ENCODE data around the gene FBXL7. TPM values are rescaled to one million over a fixed set of nuclear protein-coding genes. Genes with fewer than 3 reads are reported as not detected.

FBXL7 gene
- total RNA-seq, 2 experiments from 2014 or later, result not detected

DNA sequence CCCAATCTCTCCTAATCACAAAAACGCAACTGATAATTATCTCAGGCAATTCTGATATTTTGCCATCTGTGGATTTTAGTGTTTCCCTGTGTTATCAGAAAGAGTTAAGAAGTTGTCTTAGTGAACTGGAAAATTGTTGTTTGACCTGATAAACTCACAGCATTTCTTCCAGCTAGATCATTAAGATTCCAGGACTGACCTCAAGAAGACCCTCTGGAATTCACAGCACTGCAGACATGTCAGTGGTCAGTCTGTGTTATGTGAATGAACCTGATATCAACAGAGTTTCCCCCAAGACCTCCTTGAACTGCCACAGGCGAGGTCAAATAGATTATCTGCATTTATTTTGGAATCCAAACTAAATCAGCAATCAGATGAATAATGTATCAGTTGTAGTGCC, 174.7 kb downstream of the FBXL7 start:
- Mint-ChIP-seq H3K9me3 (no peaks in the 10 kb centered on the region), H3K4me1 (ENCODE audit: low read depth) (no peaks in the 10 kb centered on the region), H3K36me3 (ENCODE audit: low read depth) (no peaks in the 10 kb centered on the region), H3K27ac (no peak overlapping the region), H3K27me3 (ENCODE audit: low read depth) (no peaks in the 10 kb centered on the region), H3K4me3 (no peak overlapping the region)
- CTCF ChIA-PET, result no interaction called here
- intact Hi-C loops (cut with micrococcal nuclease), result no loop called here
- DNase-seq, result no peak

DNA sequence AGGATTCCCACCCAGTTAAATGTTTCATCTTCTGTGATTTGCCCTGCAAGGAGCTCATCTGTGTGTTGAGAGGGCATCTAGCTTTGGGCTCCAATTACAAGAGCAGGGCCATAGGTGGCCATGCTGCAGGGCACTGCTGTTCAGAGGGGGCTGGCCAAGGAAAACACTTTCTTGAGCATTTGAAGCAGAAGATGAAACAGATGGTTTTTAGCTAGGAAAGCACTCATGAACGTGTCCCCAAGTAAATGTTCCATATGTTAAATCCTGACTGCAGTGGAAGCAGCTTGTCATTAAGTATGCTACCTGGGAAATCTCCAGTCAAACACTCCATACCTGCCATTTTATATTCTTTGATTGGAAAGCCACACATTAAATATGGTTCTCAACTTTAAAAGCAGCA, 176.6 kb downstream of the FBXL7 start:
- intact Hi-C loops (cut with micrococcal nuclease), result no loop called here
- Mint-ChIP-seq H3K27me3 (ENCODE audit: low read depth) (no peaks in the 10 kb centered on the region), H3K4me3 (no peak overlapping the region), H3K27ac (no peak overlapping the region), H3K36me3 (ENCODE audit: low read depth) (no peaks in the 10 kb centered on the region), H3K4me1 (ENCODE audit: low read depth) (no peaks in the 10 kb centered on the region), H3K9me3 (no peaks in the 10 kb centered on the region)
- CTCF ChIA-PET, result no interaction called here
- DNase-seq, result no peak

DNA sequence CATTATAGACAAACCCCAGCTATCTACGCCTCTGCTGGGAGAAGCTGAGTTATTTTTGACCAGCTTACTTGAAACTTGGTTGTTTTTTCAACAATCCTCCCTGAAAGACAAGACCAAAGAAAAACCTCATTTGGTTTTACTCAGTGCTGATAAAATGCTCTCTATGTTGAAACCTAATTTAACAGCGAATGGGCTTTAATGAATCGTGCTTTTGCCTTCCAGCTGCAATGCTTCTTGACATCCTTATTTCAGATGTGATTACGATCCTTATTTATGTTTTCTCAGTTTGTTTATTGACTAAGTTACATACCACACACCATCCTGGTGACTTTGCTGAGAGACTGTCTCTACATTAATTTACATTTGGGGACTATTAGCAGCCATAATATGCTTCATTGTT, 179.2 kb downstream of the FBXL7 start:
- CTCF ChIA-PET, result no interaction called here
- intact Hi-C loops (cut with micrococcal nuclease), result no loop called here
- H3K27ac Mint-ChIP-seq, result no peak overlapping the region

DNA sequence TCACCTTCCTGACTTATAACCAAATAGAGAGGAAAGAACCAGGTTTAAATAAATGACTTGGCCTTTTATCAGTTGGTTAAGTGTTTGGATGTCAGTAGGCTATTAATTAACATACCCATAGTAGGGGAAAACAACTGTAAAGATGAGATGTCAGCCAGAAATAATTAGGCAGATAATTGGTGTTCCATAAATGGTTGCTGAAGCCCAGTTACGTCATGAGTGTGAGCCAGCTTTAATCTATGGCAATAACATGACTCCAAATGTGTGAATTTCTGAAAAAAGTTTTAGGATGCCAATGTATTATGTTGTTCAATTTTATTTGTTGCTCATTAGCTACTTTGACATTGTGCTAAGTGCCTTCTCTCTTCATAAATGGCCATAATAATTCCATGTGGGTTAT, 180.5 kb downstream of the FBXL7 start:
- Mint-ChIP-seq H3K36me3 (ENCODE audit: low read depth) (no peaks in the 10 kb centered on the region), H3K4me1 (ENCODE audit: low read depth) (no peaks in the 10 kb centered on the region), H3K9me3 (no peaks in the 10 kb centered on the region), H3K27ac (no peak overlapping the region), H3K27me3 (ENCODE audit: low read depth) (no peaks in the 10 kb centered on the region), H3K4me3 (no peak overlapping the region)
- intact Hi-C loops (cut with micrococcal nuclease), result no loop called here
- CTCF ChIA-PET, result interaction anchor here (0.6 kb wide), 1 partner anchor 86 kb away, joined by 3 read pairs; no protein-coding TSS in a partner anchor
- DNase-seq, result no peak

More for the DNA sequence above, 179.2 kb downstream of the FBXL7 start:
- no peak overlapping the region for H3K4me3 Mint-ChIP-seq
- DNase-seq, result no peak
- no peaks in the 10 kb centered on the region for H3K36me3 Mint-ChIP-seq (ENCODE audit: low read depth)
- H3K27me3 Mint-ChIP-seq (ENCODE audit: low read depth), result no peaks in the 10 kb centered on the region
- no peaks in the 10 kb centered on the region for H3K4me1 Mint-ChIP-seq (ENCODE audit: low read depth)
- H3K9me3 Mint-ChIP-seq, result no peaks in the 10 kb centered on the region

DNA sequence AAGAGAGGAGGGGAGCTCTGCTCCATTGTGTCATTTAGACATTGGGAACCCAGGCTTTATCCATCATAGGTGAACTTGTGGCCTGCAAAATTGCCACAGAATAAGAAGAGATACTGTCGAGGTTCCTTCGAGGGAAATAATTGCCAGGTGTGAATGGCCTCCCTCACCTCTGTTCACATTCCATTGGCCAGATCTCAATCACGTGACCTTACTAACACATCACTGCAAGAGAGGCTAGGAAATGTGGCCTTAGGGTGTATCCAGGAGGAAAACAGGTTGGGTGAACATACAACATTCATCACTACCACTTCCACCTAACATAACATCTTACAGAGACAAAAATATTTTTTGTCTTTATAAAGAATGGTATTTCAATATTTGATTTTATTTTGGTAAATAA, 182.1 kb downstream of the FBXL7 start:
- H3K36me3 Mint-ChIP-seq (ENCODE audit: low read depth), result no peaks in the 10 kb centered on the region
- intact Hi-C loops (cut with micrococcal nuclease), result no loop called here
- H3K4me1 Mint-ChIP-seq (ENCODE audit: low read depth), result no peaks in the 10 kb centered on the region
- no peak overlapping the region for H3K4me3 Mint-ChIP-seq
- H3K27ac Mint-ChIP-seq, result no peak overlapping the region
- CTCF ChIA-PET, result no interaction called here
- no peak for DNase-seq
- H3K9me3 Mint-ChIP-seq, result no peaks in the 10 kb centered on the region
- H3K27me3 Mint-ChIP-seq (ENCODE audit: low read depth), result no peaks in the 10 kb centered on the region

DNA sequence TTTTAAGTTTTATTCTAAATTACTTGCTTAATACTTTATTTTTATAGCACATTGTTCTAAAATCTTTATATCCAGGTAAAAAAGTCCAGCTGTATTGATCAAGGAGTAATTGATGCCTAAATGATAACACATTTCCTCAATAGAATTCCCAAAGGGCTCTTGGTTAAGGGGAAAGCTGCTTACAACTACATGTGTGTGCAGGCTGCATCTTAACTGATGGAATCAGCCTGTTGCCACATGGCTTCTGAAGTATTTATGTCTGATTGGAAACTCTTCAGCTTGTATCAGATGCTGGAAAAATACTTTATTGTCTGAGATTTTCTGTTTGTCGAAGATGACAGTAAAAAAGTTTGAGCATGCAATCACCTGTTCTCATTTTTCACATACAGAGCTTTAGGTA, 182.6 kb downstream of the FBXL7 start:
- no peaks in the 10 kb centered on the region for H3K27me3 Mint-ChIP-seq (ENCODE audit: low read depth)
- H3K4me3 Mint-ChIP-seq, result no peak overlapping the region
- no peak for DNase-seq
- intact Hi-C loops (cut with micrococcal nuclease), result no loop called here
- no peaks in the 10 kb centered on the region for H3K9me3 Mint-ChIP-seq
- no peaks in the 10 kb centered on the region for H3K36me3 Mint-ChIP-seq (ENCODE audit: low read depth)
- H3K27ac Mint-ChIP-seq, result no peak overlapping the region
- CTCF ChIA-PET, result no interaction called here
- H3K4me1 Mint-ChIP-seq (ENCODE audit: low read depth), result no peaks in the 10 kb centered on the region

DNA sequence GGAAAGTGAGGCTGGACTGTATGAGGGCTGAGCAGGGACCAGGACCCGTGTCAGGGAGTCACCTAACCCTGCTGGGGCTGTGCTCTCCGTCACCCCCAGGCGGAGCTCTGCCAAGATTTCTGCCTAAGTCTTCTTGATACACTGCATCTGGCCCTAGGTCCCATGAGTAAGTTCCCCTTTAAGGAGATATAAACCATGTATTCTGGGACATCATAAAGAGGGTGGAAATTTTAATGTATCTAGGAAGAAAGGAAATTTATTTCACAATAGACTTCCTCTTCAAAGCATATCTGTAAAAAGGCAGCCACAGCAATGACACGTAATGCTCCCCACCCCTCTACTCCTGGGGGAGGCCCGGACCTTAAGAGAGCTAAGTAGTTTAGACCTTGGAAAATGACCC, 183.4 kb downstream of the FBXL7 start:
- intact Hi-C loops (cut with micrococcal nuclease), result no loop called here
- DNase-seq, result no peak
- Mint-ChIP-seq H3K36me3 (ENCODE audit: low read depth) (no peaks in the 10 kb centered on the region), H3K4me3 (no peak overlapping the region), H3K27ac (no peak overlapping the region), H3K27me3 (ENCODE audit: low read depth) (no peaks in the 10 kb centered on the region), H3K4me1 (ENCODE audit: low read depth) (no peaks in the 10 kb centered on the region), H3K9me3 (no peaks in the 10 kb centered on the region)
- CTCF ChIA-PET, result no interaction called here

DNA sequence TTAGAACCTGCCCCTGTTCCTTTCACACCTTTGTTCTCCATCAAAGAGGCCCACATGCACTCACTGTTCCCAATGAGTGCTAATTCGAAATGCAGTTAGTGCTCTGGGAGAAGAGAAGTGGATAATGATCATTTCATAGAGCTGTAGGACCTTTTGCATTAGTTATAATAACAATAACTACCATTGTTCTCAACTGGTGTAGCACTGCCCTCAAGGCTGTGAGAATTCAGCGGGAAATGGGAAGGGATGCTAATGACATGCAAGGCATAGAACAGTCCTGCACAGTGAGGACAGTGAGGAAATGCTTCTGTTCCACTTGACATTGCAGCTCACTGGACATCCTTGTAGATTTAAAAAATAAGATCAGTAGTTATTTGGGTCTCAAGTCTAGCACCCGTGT, 187.4 kb downstream of the FBXL7 start:
- no peaks in the 10 kb centered on the region for H3K27me3 Mint-ChIP-seq (ENCODE audit: low read depth)
- H3K27ac Mint-ChIP-seq, result no peak overlapping the region
- H3K9me3 Mint-ChIP-seq, result no peaks in the 10 kb centered on the region
- no peaks in the 10 kb centered on the region for H3K4me1 Mint-ChIP-seq (ENCODE audit: low read depth)
- CTCF ChIA-PET, result no interaction called here
- intact Hi-C loops (cut with micrococcal nuclease), result no loop called here
- DNase-seq, result no peak
- H3K36me3 Mint-ChIP-seq (ENCODE audit: low read depth), result no peaks in the 10 kb centered on the region
- no peak overlapping the region for H3K4me3 Mint-ChIP-seq

DNA sequence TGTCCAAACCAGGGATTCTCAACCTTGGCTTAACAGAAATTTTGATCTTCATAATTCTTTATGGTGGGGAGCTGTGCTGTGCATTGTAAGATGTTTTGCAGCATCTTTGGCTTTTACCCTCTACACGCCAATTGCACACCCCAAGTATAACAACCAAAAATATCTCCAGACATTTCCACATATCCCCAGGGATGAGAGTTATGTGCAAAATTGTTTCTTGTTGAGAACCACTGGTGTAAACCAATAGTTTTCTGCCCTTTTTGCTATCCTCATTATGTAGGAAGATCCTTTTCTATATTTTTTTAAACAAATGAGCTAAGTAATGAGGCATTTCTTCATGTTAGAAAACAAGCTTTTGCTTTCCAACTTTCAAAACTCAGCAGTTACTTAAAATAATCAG, 189.9 kb downstream of the FBXL7 start:
- H3K27ac Mint-ChIP-seq, result no peak overlapping the region
- no peak overlapping the region for H3K4me3 Mint-ChIP-seq
- intact Hi-C loops (cut with micrococcal nuclease), result no loop called here
- H3K4me1 Mint-ChIP-seq (ENCODE audit: low read depth), result no peaks in the 10 kb centered on the region
- CTCF ChIA-PET, result no interaction called here
- H3K27me3 Mint-ChIP-seq (ENCODE audit: low read depth), result no peaks in the 10 kb centered on the region
- no peaks in the 10 kb centered on the region for H3K9me3 Mint-ChIP-seq
- H3K36me3 Mint-ChIP-seq (ENCODE audit: low read depth), result no peaks in the 10 kb centered on the region
- no peak for DNase-seq

DNA sequence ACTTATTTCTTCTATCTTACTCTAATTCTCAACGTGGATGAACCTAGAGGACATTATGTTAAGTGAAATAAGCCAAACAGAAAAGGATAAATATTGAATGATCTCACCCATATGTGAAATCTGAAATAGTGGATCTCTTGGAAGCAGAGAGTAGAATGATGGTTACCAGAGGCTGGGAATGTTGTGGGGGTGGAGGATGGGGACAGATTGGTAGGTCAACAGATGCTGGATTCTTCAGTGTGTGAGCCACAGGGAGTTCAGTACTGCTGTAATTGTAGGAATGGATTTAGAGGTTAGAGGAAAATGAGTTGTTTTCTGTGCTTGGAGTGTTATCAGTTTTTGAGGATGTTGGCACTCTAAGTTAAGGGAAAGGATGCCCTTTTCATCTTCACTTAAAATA, 190.6 kb downstream of the FBXL7 start:
- no peak for DNase-seq
- no peak overlapping the region for H3K27ac Mint-ChIP-seq
- H3K4me1 Mint-ChIP-seq (ENCODE audit: low read depth), result no peaks in the 10 kb centered on the region
- H3K36me3 Mint-ChIP-seq (ENCODE audit: low read depth), result no peaks in the 10 kb centered on the region
- H3K9me3 Mint-ChIP-seq, result no peaks in the 10 kb centered on the region
- CTCF ChIA-PET, result no interaction called here
- no peaks in the 10 kb centered on the region for H3K27me3 Mint-ChIP-seq (ENCODE audit: low read depth)
- intact Hi-C loops (cut with micrococcal nuclease), result no loop called here
- no peak overlapping the region for H3K4me3 Mint-ChIP-seq

DNA sequence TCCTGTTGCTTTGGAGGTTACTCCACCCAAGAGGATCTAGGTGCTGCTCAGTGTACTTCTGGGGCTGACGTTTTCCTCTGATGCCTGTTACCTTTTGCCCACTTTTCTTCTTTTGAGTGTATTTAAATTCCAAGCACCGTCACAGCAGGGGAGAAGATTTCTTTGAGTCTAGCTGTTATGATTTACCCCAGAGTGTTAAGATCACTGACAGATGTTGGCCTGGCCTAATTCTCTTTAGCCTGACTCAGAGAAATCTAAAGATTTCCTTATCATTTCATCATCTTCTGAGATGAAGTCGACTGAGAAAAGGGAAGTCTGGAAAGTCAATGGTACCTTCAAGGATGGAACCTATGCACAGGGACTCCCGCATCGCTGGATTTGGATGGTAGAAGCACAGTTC, 191.5 kb downstream of the FBXL7 start:
- CTCF ChIA-PET, result no interaction called here
- Mint-ChIP-seq H3K27ac (no peak overlapping the region), H3K9me3 (no peaks in the 10 kb centered on the region), H3K36me3 (ENCODE audit: low read depth) (no peaks in the 10 kb centered on the region), H3K4me1 (ENCODE audit: low read depth) (no peaks in the 10 kb centered on the region), H3K4me3 (no peak overlapping the region), H3K27me3 (ENCODE audit: low read depth) (no peaks in the 10 kb centered on the region)
- no peak for DNase-seq
- intact Hi-C loops (cut with micrococcal nuclease), result no loop called here

DNA sequence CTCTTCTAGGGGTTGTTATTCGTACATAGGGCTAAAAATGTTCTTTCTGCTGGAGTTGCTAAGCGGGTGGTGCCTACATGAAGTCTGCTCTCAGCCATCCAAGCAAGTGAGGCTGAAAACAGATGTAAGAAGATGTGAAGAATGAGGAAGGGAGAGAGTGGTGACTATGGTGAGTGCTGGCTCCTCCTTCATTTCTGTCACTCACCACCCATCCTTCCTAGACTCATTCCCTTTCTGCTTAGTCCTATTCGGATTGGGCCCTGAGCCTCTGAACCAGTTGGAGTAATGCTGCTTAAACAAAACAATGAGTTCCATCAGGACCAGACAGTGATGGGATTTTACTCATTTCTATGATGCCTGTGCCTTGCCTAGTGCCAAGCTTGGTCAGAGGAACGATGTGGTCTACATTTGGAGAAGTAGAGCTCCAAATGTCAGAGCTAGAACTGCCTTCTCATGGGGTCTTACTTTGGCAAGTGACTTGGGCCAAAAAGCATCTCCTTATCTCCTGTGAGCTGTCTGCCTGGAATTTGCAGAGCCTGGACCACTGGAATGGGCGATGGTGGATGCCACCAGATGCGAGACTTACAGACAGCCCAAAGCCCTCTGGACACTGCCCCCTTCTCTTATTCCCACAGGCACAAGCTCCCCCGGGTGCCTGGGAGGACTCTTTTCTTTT, 192.9 kb downstream of the FBXL7 start:
- Mint-ChIP-seq H3K4me3 (no peak overlapping the region), H3K9me3 (no peaks in the 10 kb centered on the region), H3K27me3 (ENCODE audit: low read depth) (no peaks in the 10 kb centered on the region), H3K4me1 (ENCODE audit: low read depth) (no peaks in the 10 kb centered on the region), H3K27ac (no peak overlapping the region), H3K36me3 (ENCODE audit: low read depth) (no peaks in the 10 kb centered on the region)
- DNase-seq, result no peak
- CTCF ChIA-PET, result interaction anchor here (0.6 kb wide), 1 partner anchor 502 kb away, joined by 3 read pairs; no protein-coding TSS in a partner anchor
- intact Hi-C loops (cut with micrococcal nuclease), result no loop called here

DNA sequence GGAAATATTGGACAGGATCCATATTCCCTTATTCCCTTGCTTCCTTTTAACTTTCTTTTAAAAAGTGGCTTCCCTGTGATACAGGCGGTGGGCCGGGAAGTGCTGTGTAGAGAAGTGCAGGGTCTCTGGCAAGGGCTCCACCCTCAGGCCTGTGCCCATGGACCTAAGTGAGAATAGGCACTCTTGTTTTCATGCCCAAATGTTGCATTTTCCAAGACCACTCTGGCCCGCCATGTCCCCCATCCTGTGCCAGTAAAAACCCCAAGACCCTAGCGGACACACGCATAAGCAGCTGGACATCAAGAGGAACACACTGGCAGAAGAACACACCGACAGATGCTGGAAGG, 193.4 kb downstream of the FBXL7 start:
- H3K27me3 Mint-ChIP-seq (ENCODE audit: low read depth), result no peaks in the 10 kb centered on the region
- CTCF ChIA-PET, result no interaction called here
- intact Hi-C loops (cut with micrococcal nuclease), result no loop called here
- H3K4me3 Mint-ChIP-seq, result no peak overlapping the region
- no peaks in the 10 kb centered on the region for H3K36me3 Mint-ChIP-seq (ENCODE audit: low read depth)
- no peak overlapping the region for H3K27ac Mint-ChIP-seq
- no peak for DNase-seq
- H3K9me3 Mint-ChIP-seq, result no peaks in the 10 kb centered on the region
- no peaks in the 10 kb centered on the region for H3K4me1 Mint-ChIP-seq (ENCODE audit: low read depth)

DNA sequence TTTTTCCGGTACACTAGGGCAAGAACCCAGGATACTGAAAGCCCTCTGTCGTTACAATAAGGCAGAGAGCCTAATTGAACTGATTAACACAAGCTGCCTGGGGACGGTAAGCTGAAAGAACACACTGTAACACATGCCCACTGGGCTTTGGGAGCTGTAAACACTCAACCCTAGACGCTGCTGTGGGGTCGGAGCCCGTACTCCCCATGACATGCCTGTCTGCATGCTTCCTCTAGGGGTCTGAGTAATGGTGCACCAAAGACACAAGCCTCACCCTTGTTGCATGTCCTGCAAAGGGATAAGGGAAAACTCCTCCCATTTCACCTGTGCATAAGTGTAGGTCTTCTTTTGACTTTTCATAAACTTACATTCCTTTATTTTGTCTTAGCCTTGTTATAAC, 194.0 kb downstream of the FBXL7 start:
- Mint-ChIP-seq H3K9me3 (no peaks in the 10 kb centered on the region), H3K4me3 (no peak overlapping the region), H3K27ac (no peak overlapping the region), H3K4me1 (ENCODE audit: low read depth) (no peaks in the 10 kb centered on the region), H3K36me3 (ENCODE audit: low read depth) (no peaks in the 10 kb centered on the region), H3K27me3 (ENCODE audit: low read depth) (no peaks in the 10 kb centered on the region)
- CTCF ChIA-PET, result no interaction called here
- intact Hi-C loops (cut with micrococcal nuclease), result no loop called here
- DNase-seq, result no peak
